Type B pancreatic cell (in vitro differentiated cells): Measurements from ENCODE around the gene IL2RA. TPM values are rescaled to one million over a fixed set of nuclear protein-coding genes. Genes with fewer than 3 reads are reported as not detected.
A peak's percentile ranks its signal among the peaks of the same experiment; 100 is the strongest.

Experiments used
- DNase-seq: peaks from one replicate; pipeline ENCODE4 v3.0.0; 2021; ENCODE audit warnings: mixed read lengths; ENCODE audit not compliant: unreplicated experiment; ENCODE audit errors: extremely low spot score
- H3K27ac Mint-ChIP-seq: 2 replicates; pipeline ENCODE4 v1.8.0; 2021; ENCODE audit warnings: mild to moderate bottlenecking, mixed read lengths
- H3K27me3 Mint-ChIP-seq: 2 replicates; pipeline ENCODE4 v1.8.0; 2021; ENCODE audit warnings: mixed read lengths
- H3K36me3 Mint-ChIP-seq: 2 replicates; pipeline ENCODE4 v1.8.0; 2021; ENCODE audit warnings: mixed read lengths
- H3K4me1 Mint-ChIP-seq: one replicate; pipeline ENCODE4 v1.8.0; 2021; ENCODE audit warnings: mixed read lengths; ENCODE audit not compliant: unreplicated experiment
- H3K4me3 Mint-ChIP-seq: 2 replicates; pipeline ENCODE4 v1.8.0; 2021; ENCODE audit warnings: mild to moderate bottlenecking, mixed read lengths
- H3K9me3 Mint-ChIP-seq: 2 replicates; pipeline ENCODE4 v1.8.0; 2021; ENCODE audit warnings: mixed read lengths
- total RNA-seq: library from RNA; stranded (reverse); gene quantifications from 2 replicates; pipeline ENCODE4 v1.2.1, GENCODE V29; 2021; ENCODE audit warnings: low replicate concordance
- TF ChIP-seq, protein P1 (sequence below): fragments of 200-600 bp; sonication (generic); conservative IDR thresholded peaks from 2 replicates; pipeline ENCODE4 v1.5.0; 2021; ENCODE audit warnings: antibody characterized with exemption, mild to moderate bottlenecking

IL2RA gene
- total RNA-seq, 1 donor from 2014 or later: not detected

GRCh38 chr10:6086375-6087233 is 24.4 kb upstream of the IL2RA start:
- peaks cover 21% of the 10 kb centered on the region for H3K4me1 Mint-ChIP-seq
- peak overlapping the region; percentile 1 for H3K27ac Mint-ChIP-seq
- H3K36me3 Mint-ChIP-seq: peaks cover 3% of the 10 kb centered on the region
- H3K9me3 Mint-ChIP-seq: no peaks in the 10 kb centered on the region
- peak; percentile 80 for DNase-seq
- TF ChIP-seq, protein P1, sequence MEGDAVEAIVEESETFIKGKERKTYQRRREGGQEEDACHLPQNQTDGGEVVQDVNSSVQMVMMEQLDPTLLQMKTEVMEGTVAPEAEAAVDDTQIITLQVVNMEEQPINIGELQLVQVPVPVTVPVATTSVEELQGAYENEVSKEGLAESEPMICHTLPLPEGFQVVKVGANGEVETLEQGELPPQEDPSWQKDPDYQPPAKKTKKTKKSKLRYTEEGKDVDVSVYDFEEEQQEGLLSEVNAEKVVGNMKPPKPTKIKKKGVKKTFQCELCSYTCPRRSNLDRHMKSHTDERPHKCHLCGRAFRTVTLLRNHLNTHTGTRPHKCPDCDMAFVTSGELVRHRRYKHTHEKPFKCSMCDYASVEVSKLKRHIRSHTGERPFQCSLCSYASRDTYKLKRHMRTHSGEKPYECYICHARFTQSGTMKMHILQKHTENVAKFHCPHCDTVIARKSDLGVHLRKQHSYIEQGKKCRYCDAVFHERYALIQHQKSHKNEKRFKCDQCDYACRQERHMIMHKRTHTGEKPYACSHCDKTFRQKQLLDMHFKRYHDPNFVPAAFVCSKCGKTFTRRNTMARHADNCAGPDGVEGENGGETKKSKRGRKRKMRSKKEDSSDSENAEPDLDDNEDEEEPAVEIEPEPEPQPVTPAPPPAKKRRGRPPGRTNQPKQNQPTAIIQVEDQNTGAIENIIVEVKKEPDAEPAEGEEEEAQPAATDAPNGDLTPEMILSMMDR: peak; percentile 82
- H3K4me3 Mint-ChIP-seq: no peak overlapping the region
- H3K27me3 Mint-ChIP-seq: peaks cover 30% of the 10 kb centered on the region

- TF ChIP-seq, protein P1: no peak
- peaks cover 31% of the 10 kb centered on the region for H3K27me3 Mint-ChIP-seq
- peaks cover 4% of the 10 kb centered on the region for H3K4me1 Mint-ChIP-seq
- no peak overlapping the region for H3K27ac Mint-ChIP-seq
- no peaks in the 10 kb centered on the region for H3K9me3 Mint-ChIP-seq
- DNase-seq: no peak
- H3K36me3 Mint-ChIP-seq: no peaks in the 10 kb centered on the region
- no peak overlapping the region for H3K4me3 Mint-ChIP-seq
These were observed 21.6 kb upstream of the IL2RA start for GRCh38 chr10:6083523-6084475.

DNA sequence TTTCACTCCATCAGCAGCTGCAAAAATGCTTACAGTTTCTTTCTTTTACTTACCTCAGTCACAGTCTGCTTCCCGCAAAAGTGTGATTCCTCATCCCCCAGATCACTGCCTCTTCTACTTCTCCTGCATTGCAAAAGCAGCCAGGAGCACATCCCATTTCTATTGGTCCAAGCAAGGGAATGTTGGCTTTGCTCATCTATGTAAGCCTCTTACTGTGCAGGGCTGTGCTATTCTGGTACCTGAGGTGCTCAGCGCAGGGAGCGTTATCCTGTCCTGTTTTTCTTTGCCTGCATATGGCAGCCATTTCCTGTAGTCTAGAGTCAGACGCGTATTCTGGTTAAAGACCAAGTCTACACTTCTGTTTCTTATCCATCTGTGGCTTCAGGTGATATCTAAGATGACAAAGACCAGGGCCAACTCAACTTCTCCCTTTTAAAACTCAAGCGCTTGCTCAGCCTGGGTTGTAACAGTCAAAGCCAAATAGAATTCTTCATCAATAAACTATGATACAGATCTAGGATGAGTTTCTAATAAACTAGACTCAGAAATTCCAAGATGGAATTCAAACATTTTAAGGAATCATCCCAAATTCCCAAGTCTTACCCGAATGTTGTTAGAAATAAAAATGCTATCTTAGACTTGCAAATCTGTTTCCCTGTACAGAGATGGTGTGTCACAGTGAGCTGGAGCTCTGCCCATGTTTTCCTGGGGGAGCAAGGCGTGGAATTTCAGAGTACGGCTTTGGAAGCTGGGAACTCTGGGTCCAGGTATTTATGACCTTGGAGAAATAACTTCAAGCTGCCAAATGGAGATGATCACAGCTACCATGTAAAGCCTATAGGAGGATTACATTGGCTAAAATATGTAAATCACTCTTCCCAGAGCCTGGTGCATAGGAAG is 20.6 kb upstream of the IL2RA start:
- H3K27me3 Mint-ChIP-seq: peaks cover 27% of the 10 kb centered on the region
- no peak overlapping the region for H3K4me3 Mint-ChIP-seq
- H3K9me3 Mint-ChIP-seq: no peaks in the 10 kb centered on the region
- H3K36me3 Mint-ChIP-seq: no peaks in the 10 kb centered on the region
- TF ChIP-seq, protein P1: no peak
- no peak for DNase-seq
- H3K4me1 Mint-ChIP-seq: peaks cover 4% of the 10 kb centered on the region
- no peak overlapping the region for H3K27ac Mint-ChIP-seq

- TF ChIP-seq, protein P1: no peak
- H3K4me3 Mint-ChIP-seq: no peak overlapping the region
- no peak for DNase-seq
- no peaks in the 10 kb centered on the region for H3K4me1 Mint-ChIP-seq
- peaks cover 37% of the 10 kb centered on the region for H3K27me3 Mint-ChIP-seq
- H3K36me3 Mint-ChIP-seq: no peaks in the 10 kb centered on the region
- no peak overlapping the region for H3K27ac Mint-ChIP-seq
- H3K9me3 Mint-ChIP-seq: no peaks in the 10 kb centered on the region
These were observed 18.3 kb upstream of the IL2RA start for GRCh38 chr10:6080417-6080973.

DNA sequence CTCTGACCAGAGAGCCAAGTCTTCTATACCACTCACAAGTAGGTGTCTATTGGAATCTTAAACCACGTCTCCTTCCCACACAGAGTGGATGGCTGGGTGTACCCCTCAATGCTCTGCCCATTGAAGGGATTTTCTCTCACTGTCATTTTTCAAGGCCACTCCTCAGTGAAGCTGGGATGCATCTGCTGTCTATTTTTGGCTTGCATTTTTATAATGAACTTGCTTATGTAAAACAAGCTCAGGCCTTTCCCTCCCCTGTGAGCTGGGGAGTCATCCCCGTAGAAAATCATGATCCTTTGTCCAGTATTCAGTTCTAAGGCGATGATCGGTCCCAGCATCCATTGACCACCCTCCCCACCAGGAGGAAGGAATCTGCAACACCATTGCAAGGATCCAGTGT is 16.9 kb upstream of the IL2RA start:
- Mint-ChIP-seq H3K36me3 (no peaks in the 10 kb centered on the region), H3K27me3 (peaks cover 49% of the 10 kb centered on the region), H3K4me3 (no peak overlapping the region), H3K9me3 (no peaks in the 10 kb centered on the region), H3K4me1 (no peaks in the 10 kb centered on the region), H3K27ac (no peak overlapping the region)
- TF ChIP-seq, protein P1: no peak
- no peak for DNase-seq
